A673 (cell line): ENCODE measurements around the gene ZNF317. TPM values are rescaled to one million over a fixed set of nuclear protein-coding genes. Genes with fewer than 3 reads are reported as not detected.

ENCODE experiments used
- Bru-seq: library from RNA; stranded (reverse); fragments of 400-500 nt; gene quantifications from one replicate; lab custom pipeline; 2021; lab: Mats Ljungman, UMichigan
- BruChase-seq, 2 experiments: library from RNA; stranded (reverse); fragments of 400-500 nt; gene quantifications; one replicate each; lab custom pipeline; 2021; lab: Mats Ljungman, UMichigan
- BruUV-seq: library from RNA; stranded (reverse); fragments of 400-500 nt; replicated peaks from 2 replicates; lab custom pipeline; 2021; lab: Mats Ljungman, UMichigan
- CTCF ChIA-PET: fragments of 300-600 bp; sonication (Branson Sonifier 250); formaldehyde crosslinking; loops from one replicate; lab custom pipeline; 2022; ENCODE audit warnings: antibody characterized with exemption; lab: Charles Lee
- POLR2A ChIA-PET: fragments of 300-600 bp; sonication (Branson Sonifier 250); formaldehyde crosslinking; loops from one replicate; lab custom pipeline; 2022; ENCODE audit warnings: antibody characterized with exemption; ENCODE audit not compliant: low non-redundant PET; lab: Charles Lee
- DNase-seq: peaks from one replicate; pipeline ENCODE4 v3.0.0-alpha.2; 2015; ENCODE audit warnings: low spot score
- H3K27ac ChIP-seq: fragments of 200-600 bp; sonication (generic); 2 replicates; pipeline ENCODE4 v1.5.1; 2016; ENCODE audit warnings: mixed run types, low read depth, mild to moderate bottlenecking, mixed read lengths, antibody characterized with exemption, low read length; ENCODE audit not compliant: poor library complexity, severe bottlenecking
- H3K27me3 ChIP-seq: fragments of 200-600 bp; sonication (generic); replicated peaks from 2 replicates; pipeline ENCODE4 v1.6.1; 2017; ENCODE audit warnings: mixed run types, low read depth, mild to moderate bottlenecking, mixed read lengths, antibody characterized with exemption, low read length; ENCODE audit not compliant: insufficient read depth, poor library complexity
- H3K36me3 ChIP-seq: fragments of 200-600 bp; sonication (generic); 2 replicates; pipeline ENCODE4 v1.6.1; 2016; ENCODE audit warnings: mixed run types, mild to moderate bottlenecking, mixed read lengths, antibody characterized with exemption, low read length; ENCODE audit not compliant: insufficient read depth, poor library complexity, severe bottlenecking
- H3K4me1 ChIP-seq: fragments of 200-600 bp; sonication (generic); 2 replicates; pipeline ENCODE4 v1.6.1; 2017; ENCODE audit warnings: mixed run types, mild to moderate bottlenecking, mixed read lengths, antibody characterized with exemption, low read length; ENCODE audit not compliant: insufficient read depth, poor library complexity, severe bottlenecking
- H3K4me3 ChIP-seq: fragments of 200-600 bp; sonication (generic); 2 replicates; pipeline ENCODE4 v1.5.1; 2016; ENCODE audit warnings: low read depth, mixed run types, mild to moderate bottlenecking, mixed read lengths, low read length; ENCODE audit not compliant: poor library complexity, severe bottlenecking
- H3K9me3 ChIP-seq: fragments of 200-600 bp; sonication (generic); 2 replicates; pipeline ENCODE4 v1.6.1; 2016; ENCODE audit warnings: mixed run types, low read depth, mild to moderate bottlenecking, mixed read lengths, antibody characterized with exemption, low read length; ENCODE audit not compliant: poor library complexity, severe bottlenecking
- CTCF ChIP-seq: fragments of 300-800, 200-600 bp; sonication (generic); conservative IDR thresholded peaks from 2 replicates; pipeline ENCODE4 v1.5.1; 2017; ENCODE audit warnings: low read depth, mild to moderate bottlenecking, antibody characterized with exemption, low read length, moderate library complexity, mixed read lengths
- EZH2 ChIP-seq: fragments of 200-600 bp; sonication (generic); IDR thresholded peaks from 2 replicates; pipeline ENCODE4 v1.6.1; 2017; ENCODE audit warnings: borderline replicate concordance, low read depth, mild to moderate bottlenecking, mixed read lengths, antibody characterized with exemption, low read length; ENCODE audit not compliant: poor library complexity, severe bottlenecking
- intact Hi-C: fragments of 100-400 bp; cut with micrococcal nuclease; formaldehyde crosslinking; loops from one replicate; pipeline ENCODE4 v1.10.0; 2022; ENCODE audit not compliant: unreplicated experiment
- long read RNA-seq: library from polyadenylated mRNA; stranded (forward); transcript quantifications from one replicate; pipeline ENCODE4 v2.0.0, GENCODE V29; 2022
- total RNA-seq: library from RNA; stranded (reverse); gene quantifications from 2 replicates; pipeline ENCODE4 v1.2.3, GENCODE V29; 2021

The ZNF317 gene
- total RNA-seq: 46.2 and 50.6 TPM in 2 replicates
- percentile 93 among the genes with signal in this experiment for Bru-seq, nascent RNA
- BruChase-seq, experiment 1, labeled RNA remaining after a 2-hour chase: percentile 94 among the genes with signal in this experiment
- percentile 90 among the genes with signal in this experiment for BruChase-seq, experiment 2, labeled RNA remaining after a 6-hour chase
- long read RNA-seq, full-length matches to known transcripts: 60 of 80 reads
- long read RNA-seq, partial matches to known transcripts: 8 of 80 reads
- long read RNA-seq, other reads (novel, unspliced or antisense): 12 of 80 reads

- no TSS peak for BruUV-seq
- peak within 1 kb of the TSS; percentile 83 for H3K4me3 ChIP-seq
- TF ChIP-seq CTCF: no peak
- no peak for TF ChIP-seq EZH2
- peak within 1 kb of the TSS; percentile 85 for H3K27ac ChIP-seq
- peaks cover 19% of the 10 kb centered on the region for H3K36me3 ChIP-seq
- peaks cover 28% of the 10 kb centered on the region for H3K9me3 ChIP-seq
- ChIA-PET POLR2A (no interaction called here), CTCF (no interaction called here)
- intact Hi-C loops: no loop called here
- no peaks in the 10 kb centered on the region for H3K27me3 ChIP-seq
- peak; percentile 95 for DNase-seq
- no peaks in the 10 kb centered on the region for H3K4me1 ChIP-seq
These were observed at the start of gene ZNF317 for GRCh38 chr19:9140159-9140874. Gene ZNF317, plus strand, starts transcription at chr19:9140397. Its CDS starts 15,620 bp downstream, at chr19:9156017.

GRCh38 chr19:9107375-9107774 is 32.8 kb upstream of the ZNF317 start, which contains the start of gene OR7G2:
Gene OR7G2, minus strand, starts transcription at chr19:9107475. Its CDS starts 4,232 bp downstream, at chr19:9103243.
- Histone ChIP-seq H3K4me3 (no peak within 1 kb of the TSS), H3K36me3 (no peaks in the 10 kb centered on the region), H3K27ac (no peak within 1 kb of the TSS), H3K4me1 (no peaks in the 10 kb centered on the region), H3K9me3 (no peaks in the 10 kb centered on the region), H3K27me3 (peaks cover 13% of the 10 kb centered on the region)
- no TSS peak for BruUV-seq
- intact Hi-C loops: no loop called here
- DNase-seq: no peak
- ChIA-PET POLR2A (no interaction called here), CTCF (no interaction called here)
- TF ChIP-seq CTCF: no peak
- TF ChIP-seq EZH2: no peak

GRCh38 chr19:9109959-9110358 is 30.2 kb upstream of the ZNF317 start:
- intact Hi-C loops: no loop called here
- Histone ChIP-seq H3K36me3 (no peaks in the 10 kb centered on the region), H3K4me3 (no peak overlapping the region), H3K27me3 (peaks cover 3% of the 10 kb centered on the region), H3K4me1 (no peaks in the 10 kb centered on the region), H3K9me3 (no peaks in the 10 kb centered on the region), H3K27ac (no peak overlapping the region)
- CTCF ChIA-PET: no interaction called here
- TF ChIP-seq CTCF: no peak
- no peak for TF ChIP-seq EZH2
- POLR2A ChIA-PET: no interaction called here
- DNase-seq: no peak
- BruUV-seq: no TSS peak
